Heart left ventricle (tissue), 16 donors: ENCODE results near the gene NUDT8. TPM values are rescaled to one million over a fixed set of nuclear protein-coding genes. Genes with fewer than 3 reads are reported as not detected.

Experiments
- ATAC-seq, 4 donors: fragments of 200-7000 bp; cut with Tn5 transposase; one replicate each; pipeline ENCODE4 v1.9.1; 2020 to 2022; ENCODE audit warnings: moderate library complexity in 4 of 4, mild to moderate bottlenecking in 3 of 4, moderate number of reproducible peaks in 1 of 4
- DNase-seq, 5 donors: peaks; one replicate each; pipeline ENCODE4 v3.0.0-alpha.2; 2020
- H3K27ac ChIP-seq, 12 donors: fragments of 200-600 bp; sonication (generic) in 4 of 12; one replicate each; pipeline versions ENCODE4 v1.5.0 to v1.8.0; 2016 to 2022; ENCODE audit warnings: mild to moderate bottlenecking in 2 of 12
- H3K27me3 ChIP-seq, 9 donors: fragments of 200-600 bp; sonication (generic) in 2 of 9; one replicate each; pipeline versions ENCODE4 v1.5.1 to v1.8.0; 2016 to 2022; ENCODE audit warnings: mild to moderate bottlenecking in 3 of 9
- H3K36me3 ChIP-seq, 9 donors: fragments of 200-600 bp; sonication (generic) in 2 of 9; one replicate each; pipeline versions ENCODE4 v1.5.0 to v1.8.0; 2018 to 2022; ENCODE audit warnings: mild to moderate bottlenecking in 2 of 9
- H3K4me1 ChIP-seq, 12 donors: fragments of 200-600 bp; sonication (generic) in 4 of 12; one replicate each; pipeline versions ENCODE4 v1.5.0 to v1.8.0; 2016 to 2022; ENCODE audit warnings: mild to moderate bottlenecking in 3 of 12
- H3K4me3 ChIP-seq, 12 donors: fragments of 200-600 bp; sonication (generic) in 4 of 12; one replicate each; pipeline versions ENCODE4 v1.5.0 to v1.8.0; 2017 to 2022; ENCODE audit warnings: mild to moderate bottlenecking in 9 of 12, moderate library complexity in 4 of 12
- H3K9me3 ChIP-seq, 12 donors: fragments of 200-600 bp; sonication (generic) in 4 of 12; one replicate each; pipeline versions ENCODE4 v1.5.0 to v1.8.0; 2016 to 2022; ENCODE audit warnings: mild to moderate bottlenecking in 1 of 12
- POLR2A ChIP-seq, 2 donors: fragments of 450-650 bp; IDR thresholded peaks; one replicate each; pipeline ENCODE4 v1.6.1; 2017; ENCODE audit warnings: antibody characterized with exemption in 2 of 2, mild to moderate bottlenecking in 2 of 2, moderate library complexity in 2 of 2
- WGBS, 4 donors: extraction: QIAGEN DNeasy Blood & Tissue Kit in 2 of 4; methylation state at CpG; one replicate each; pipeline versions ENCODE4 v1.1.5 to v1.1.7; 2013 to 2018; 5-methylcytosine and 5-hydroxymethylcytosine counted together
- intact Hi-C, 10 donors: fragments of 100-400 bp; cut with DNase I; formaldehyde crosslinking; loops; one replicate each; pipeline versions ENCODE4 v1.11.1 to v1.14.2; 2022
- polyA plus RNA-seq, 2 donors: library from polyadenylated mRNA; stranded (reverse); fragments of 200-250 nt; gene quantifications; one replicate each; pipeline ENCODE4 v1.2.3, GENCODE V29; 2013
- total RNA-seq, 9 donors: library from RNA; depleted of rRNA in 2 of 9; stranded (reverse); fragments of >200 nt in 2 of 9; fragmentation: NEBNext Ultra II Directional in 3 of 9; extraction: Animal tissue kit (Norgen Biotek cat#: 25700) in 3 of 9; gene quantifications; one replicate each; pipeline versions ENCODE4 v1.1.0 to v1.2.4, GENCODE V29; 2016 to 2023
- TF ChIP-seq, protein P1 (sequence below), 12 donors: fragments of 200-600 bp; sonication (generic) in 4 of 12; IDR thresholded peaks; one replicate each; pipeline versions ENCODE4 v1.5.0 to v1.8.0; 2018 to 2022; ENCODE audit warnings: antibody characterized with exemption in 12 of 12, mild to moderate bottlenecking in 5 of 12
- donor health status: ischemic (EF 13 %, LVEDD 7.1; RV severe dilation, severe dysfunction).
- donor health status: healthy with polysubstance abuse.
- donor health status: DM: no; HTN: yes; CAD: no.
- donor health status: DM: no; HTN: no; CAD: no.
- donor health status: ischemic (EF 25% LVEDD 6.9; RV normal size, moderate dysfunction).
- donor health status: ischemic (EF 25% LVEDD 5.7; RV mildly dilated, moderate dysfunction).
- donor health status: healthy.
- donor health status: DM: yes; HTN: yes; CAD: no.
- donor health status: ischemic (EF 35%, LVEDD 5.7; RV mildly dilated, moderate dysfunction).
- donor health status: nonischemic (EF 11% LVEDD 7.7; RV severe dilation, severe dysfunction).
- donor health status: DM: yes; HTN: yes; CAD: no.
- donor health status: PGD.
- donor health status: ischemic (EF 29% LVEDD 5.4; RV normal size, mild dysfunction).
- donor health status: nonischemic (EF 23%, LVEDD 6.1; RV moderate dilation, normal function).

The NUDT8 gene
- total and polyA plus RNA-seq, 11 donors = 29.1 to 110 (median 49.3) TPM

DNA sequence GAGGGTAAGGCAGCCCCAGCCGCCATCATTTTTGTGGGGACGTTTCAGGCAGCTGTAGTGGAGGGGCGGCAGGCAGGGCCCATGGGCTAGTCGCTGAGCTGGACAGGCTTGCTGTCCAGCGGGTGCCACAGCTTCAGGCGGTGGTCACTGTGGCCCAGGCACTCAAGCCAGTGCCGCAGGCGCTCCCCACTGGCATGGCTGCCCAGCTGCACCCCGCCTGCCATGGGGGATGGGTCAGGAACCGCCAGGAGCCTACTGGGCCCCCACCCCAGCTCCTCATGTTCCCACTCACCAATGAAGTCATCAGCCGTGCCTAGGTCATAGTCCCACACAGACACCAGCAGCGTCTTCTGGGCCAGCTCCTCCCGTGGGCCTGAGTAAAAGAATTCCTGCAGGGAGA is 17.0 kb downstream of the NUDT8 start:
- H3K36me3 ChIP-seq = peaks cover 0 to 52% (median 46%) of the 10 kb centered on the region in 9 donors
- WGBS, 4 donors = 90 to 93% (median 92%) methylated on average over 11 to 13 of the region's 13 CpGs
- intact Hi-C loops = loop anchor here in 1 of 10 donors (5.0 kb wide), 1 partner anchor 50 kb away; no protein-coding TSS in a partner anchor

DNA sequence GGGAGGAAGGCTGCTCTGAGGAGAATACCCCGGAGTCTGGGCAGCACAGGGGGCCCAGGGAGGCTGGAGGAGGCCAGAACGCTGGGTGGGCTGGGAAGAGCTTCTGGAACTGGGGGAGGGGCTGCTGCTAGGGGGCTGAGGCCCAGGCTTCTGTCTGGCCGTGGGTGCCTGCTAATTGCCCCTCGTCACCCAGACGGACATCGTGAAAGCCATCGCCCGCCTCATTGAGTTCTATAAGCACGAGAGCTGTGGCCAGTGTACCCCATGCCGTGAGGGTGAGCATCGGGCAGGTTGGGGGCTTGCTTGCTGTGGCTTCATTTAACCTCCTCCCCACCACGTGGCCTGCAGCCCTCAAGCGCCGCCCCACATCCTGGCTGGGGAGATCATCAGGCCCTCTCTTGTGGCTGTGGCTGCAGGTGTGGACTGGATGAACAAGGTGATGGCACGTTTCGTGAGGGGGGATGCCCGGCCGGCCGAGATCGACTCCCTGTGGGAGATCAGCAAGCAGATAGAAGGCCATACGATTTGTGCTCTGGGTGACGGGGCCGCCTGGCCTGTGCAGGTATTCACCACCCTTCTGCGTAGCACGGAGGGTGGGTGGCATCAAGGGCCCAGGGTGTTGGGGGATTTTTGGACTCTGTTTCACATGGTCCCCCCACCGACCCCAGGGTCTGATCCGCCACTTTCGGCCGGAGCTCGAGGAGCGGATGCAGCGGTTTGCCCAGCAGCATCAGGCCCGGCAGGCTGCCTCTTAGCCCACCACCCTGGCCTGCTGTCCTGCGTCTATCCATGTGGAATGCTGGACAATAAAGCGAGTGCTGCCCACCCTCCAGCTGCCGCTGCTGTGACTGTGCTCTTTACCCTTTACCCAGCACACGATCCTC is 17.8 kb downstream of the NUDT8 start:
- peaks cover 3 to 44% (median 22%) of the 10 kb centered on the region in 12 donors for H3K4me1 ChIP-seq
- peak in 1 of 5 donors; percentile 63 for DNase-seq

More for the DNA sequence above, 17.0 kb downstream of the NUDT8 start:
- DNase-seq (peak in 1 of 5 donors; percentile 55), ATAC-seq (no peak)
- Histone ChIP-seq H3K9me3 (no peaks in the 10 kb centered on the region), H3K4me3 (no peak overlapping the region), H3K27me3 (peaks cover 0 to 15% (median 0%) of the 10 kb centered on the region in 9 donors), H3K27ac (no peak overlapping the region), H3K4me1 (peaks cover 0 to 46% (median 17%) of the 10 kb centered on the region in 12 donors)
- TF ChIP-seq, protein P1, sequence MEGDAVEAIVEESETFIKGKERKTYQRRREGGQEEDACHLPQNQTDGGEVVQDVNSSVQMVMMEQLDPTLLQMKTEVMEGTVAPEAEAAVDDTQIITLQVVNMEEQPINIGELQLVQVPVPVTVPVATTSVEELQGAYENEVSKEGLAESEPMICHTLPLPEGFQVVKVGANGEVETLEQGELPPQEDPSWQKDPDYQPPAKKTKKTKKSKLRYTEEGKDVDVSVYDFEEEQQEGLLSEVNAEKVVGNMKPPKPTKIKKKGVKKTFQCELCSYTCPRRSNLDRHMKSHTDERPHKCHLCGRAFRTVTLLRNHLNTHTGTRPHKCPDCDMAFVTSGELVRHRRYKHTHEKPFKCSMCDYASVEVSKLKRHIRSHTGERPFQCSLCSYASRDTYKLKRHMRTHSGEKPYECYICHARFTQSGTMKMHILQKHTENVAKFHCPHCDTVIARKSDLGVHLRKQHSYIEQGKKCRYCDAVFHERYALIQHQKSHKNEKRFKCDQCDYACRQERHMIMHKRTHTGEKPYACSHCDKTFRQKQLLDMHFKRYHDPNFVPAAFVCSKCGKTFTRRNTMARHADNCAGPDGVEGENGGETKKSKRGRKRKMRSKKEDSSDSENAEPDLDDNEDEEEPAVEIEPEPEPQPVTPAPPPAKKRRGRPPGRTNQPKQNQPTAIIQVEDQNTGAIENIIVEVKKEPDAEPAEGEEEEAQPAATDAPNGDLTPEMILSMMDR (IDR thresholded peaks at IDR 0.05) = no peak
- no peak for TF ChIP-seq POLR2A (IDR thresholded peaks at IDR 0.05)

DNA sequence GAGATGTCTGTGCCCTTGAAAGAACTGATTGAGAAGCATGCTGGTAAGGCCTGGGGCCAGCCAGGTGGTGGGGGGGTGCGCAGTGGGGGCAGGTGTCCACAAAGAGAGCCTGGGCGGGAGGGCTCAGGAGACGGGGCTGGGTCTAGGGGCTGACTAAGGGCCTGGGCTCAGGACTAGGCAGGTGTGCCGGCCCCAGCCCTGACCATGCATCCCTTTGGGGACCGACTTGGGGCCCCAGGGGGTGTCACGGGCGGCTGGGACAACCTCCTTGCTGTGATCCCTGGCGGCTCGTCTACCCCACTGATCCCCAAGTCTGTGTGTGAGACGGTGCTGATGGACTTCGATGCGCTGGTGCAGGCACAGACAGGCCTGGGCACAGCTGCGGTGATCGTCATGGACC is 18.6 kb downstream of the NUDT8 start:
- Histone ChIP-seq H3K4me1 (peaks cover 3 to 39% (median 25%) of the 10 kb centered on the region in 12 donors), H3K4me3 (no peak overlapping the region), H3K36me3 (peaks cover 0 to 52% (median 46%) of the 10 kb centered on the region in 9 donors), H3K9me3 (no peaks in the 10 kb centered on the region), H3K27me3 (peaks cover 0 to 15% (median 0%) of the 10 kb centered on the region in 9 donors), H3K27ac (no peak overlapping the region)
- intact Hi-C loops = loop anchor here in 1 of 10 donors (5.0 kb wide), 1 partner anchor 51 kb away; no protein-coding TSS in a partner anchor
- DNase-seq = no peak
- 90 to 96% (median 93%) methylated on average over 7 to 14 of the region's 14 CpGs for WGBS, 4 donors
- no peak for ATAC-seq
- TF ChIP-seq POLR2A (IDR thresholded peaks at IDR 0.05) = no peak
- TF ChIP-seq, protein P1 (IDR thresholded peaks at IDR 0.05) = no peak

More for the DNA sequence above, 17.8 kb downstream of the NUDT8 start:
- no peak overlapping the region for H3K27ac ChIP-seq
- 82 to 89% (median 89%) methylated on average over 24 to 37 of the region's 37 CpGs for WGBS, 4 donors
- peaks cover 0 to 52% (median 46%) of the 10 kb centered on the region in 9 donors for H3K36me3 ChIP-seq
- peaks cover 0 to 15% (median 0%) of the 10 kb centered on the region in 9 donors for H3K27me3 ChIP-seq
- H3K9me3 ChIP-seq = no peaks in the 10 kb centered on the region
- no peak overlapping the region for H3K4me3 ChIP-seq
- no peak for ATAC-seq
- TF ChIP-seq, protein P1 (IDR thresholded peaks at IDR 0.05) = no peak
- no peak for TF ChIP-seq POLR2A (IDR thresholded peaks at IDR 0.05)
- intact Hi-C loops = loop anchor here in 1 of 10 donors (5.0 kb wide), 1 partner anchor 50 kb away; no protein-coding TSS in a partner anchor

DNA sequence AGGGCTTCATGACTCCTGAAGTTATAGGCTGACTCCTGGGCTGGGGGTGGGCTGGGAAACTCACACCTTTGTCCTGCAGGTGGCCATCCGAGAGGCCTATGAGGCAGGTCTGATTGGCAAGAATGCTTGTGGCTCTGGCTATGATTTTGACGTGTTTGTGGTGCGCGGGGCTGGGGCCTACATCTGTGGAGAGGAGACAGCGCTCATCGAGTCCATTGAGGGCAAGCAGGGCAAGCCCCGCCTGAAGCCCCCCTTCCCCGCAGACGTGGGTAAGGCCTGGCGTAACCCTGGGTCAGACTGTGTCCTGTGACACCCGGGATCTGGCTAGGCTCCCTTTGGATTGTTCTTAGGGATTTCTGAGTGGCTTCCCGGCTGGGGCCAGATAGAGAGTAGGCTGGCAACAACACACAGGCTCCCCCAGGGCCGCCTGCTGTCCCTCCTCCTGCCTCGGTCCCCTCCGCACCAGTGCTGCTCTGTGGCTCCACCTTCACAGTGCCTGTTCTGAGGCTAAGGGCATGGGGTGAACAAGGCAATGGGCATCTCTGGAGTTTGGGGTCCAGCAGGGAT is 19.4 kb downstream of the NUDT8 start:
- H3K4me3 ChIP-seq = no peak overlapping the region
- WGBS, 4 donors = 79 to 85% (median 83%) methylated on average over 7 to 15 of the region's 15 CpGs
- no peak for DNase-seq
- peaks cover 0 to 52% (median 46%) of the 10 kb centered on the region in 9 donors for H3K36me3 ChIP-seq
- no peaks in the 10 kb centered on the region for H3K9me3 ChIP-seq
- ATAC-seq = no peak
- H3K4me1 ChIP-seq = peaks cover 3 to 37% (median 29%) of the 10 kb centered on the region in 12 donors
- TF ChIP-seq POLR2A (IDR thresholded peaks at IDR 0.05) = no peak
- TF ChIP-seq, protein P1 (IDR thresholded peaks at IDR 0.05) = no peak
- intact Hi-C loops = loop anchor here in 1 of 10 donors (5.0 kb wide), 1 partner anchor 52 kb away; no protein-coding TSS in a partner anchor
- peaks cover 0 to 10% (median 0%) of the 10 kb centered on the region in 9 donors for H3K27me3 ChIP-seq
- H3K27ac ChIP-seq = no peak overlapping the region
